ES-I3 (cell line): Measurements from ENCODE around the gene HACD2.

Experiments
- H3K36me3 ChIP-seq: 2 replicates; pipeline ENCODE4 v1.6.1; 2013; ENCODE audit warnings: mild to moderate bottlenecking, low read length, control low read depth, moderate library complexity; ENCODE audit not compliant: insufficient read depth
- H3K4me1 ChIP-seq: 2 replicates; pipeline ENCODE4 v1.6.1; 2013; ENCODE audit warnings: mild to moderate bottlenecking, control low read depth, low read length; ENCODE audit not compliant: insufficient read depth
- H3K9ac ChIP-seq: 2 replicates; pipeline ENCODE4 v1.6.1; 2013; ENCODE audit warnings: low read depth, mild to moderate bottlenecking, low read length, moderate library complexity
- H3K9me3 ChIP-seq: 2 replicates; pipeline ENCODE4 v1.6.1; 2013; ENCODE audit warnings: mild to moderate bottlenecking, low read length, moderate library complexity; ENCODE audit not compliant: control insufficient read depth, insufficient read depth

HACD2 gene

GRCh38 chr3:123571264-123571972 lies 13.4 kb downstream of the HACD2 start:
- Histone ChIP-seq H3K36me3 (no peaks in the 10 kb centered on the region; the same call in 1 of the 2 replicates), H3K9ac (no peak overlapping the region), H3K4me1 (peaks cover 7% of the 10 kb centered on the region; the same call in 1 of the 2 replicates), H3K9me3 (no peaks in the 10 kb centered on the region)

- Histone ChIP-seq H3K36me3 (no peaks in the 10 kb centered on the region; the same call in 1 of the 2 replicates), H3K9me3 (no peaks in the 10 kb centered on the region), H3K4me1 (peaks cover 7% of the 10 kb centered on the region; the same call in 1 of the 2 replicates), H3K9ac (no peak overlapping the region)
Observed at GRCh38 chr3:123568875-123569274, 16.0 kb downstream of the HACD2 start.

GRCh38 chr3:123568034-123568433 lies 16.8 kb downstream of the HACD2 start:
- H3K36me3 ChIP-seq = no peaks in the 10 kb centered on the region; the same call in 1 of the 2 replicates
- H3K4me1 ChIP-seq = peaks cover 7% of the 10 kb centered on the region; the same call in 1 of the 2 replicates
- H3K9me3 ChIP-seq = no peaks in the 10 kb centered on the region
- no peak overlapping the region for H3K9ac ChIP-seq

- H3K36me3 ChIP-seq = no peaks in the 10 kb centered on the region
- no peaks in the 10 kb centered on the region for H3K4me1 ChIP-seq
- no peaks in the 10 kb centered on the region for H3K9me3 ChIP-seq
- H3K9ac ChIP-seq = no peak overlapping the region
Observed at GRCh38 chr3:123564056-123564455, 20.8 kb downstream of the HACD2 start.

GRCh38 chr3:123562547-123562946 lies 22.3 kb downstream of the HACD2 start:
- Histone ChIP-seq H3K9me3 (no peaks in the 10 kb centered on the region), H3K4me1 (no peaks in the 10 kb centered on the region), H3K36me3 (no peaks in the 10 kb centered on the region), H3K9ac (no peak overlapping the region)

- Histone ChIP-seq H3K4me1 (no peaks in the 10 kb centered on the region), H3K9ac (no peak overlapping the region), H3K36me3 (no peaks in the 10 kb centered on the region), H3K9me3 (no peaks in the 10 kb centered on the region)
Observed at GRCh38 chr3:123561188-123561587, 23.7 kb downstream of the HACD2 start.

- Histone ChIP-seq H3K9ac (no peak overlapping the region), H3K9me3 (no peaks in the 10 kb centered on the region; the same call in 1 of the 2 replicates), H3K36me3 (no peaks in the 10 kb centered on the region), H3K4me1 (no peaks in the 10 kb centered on the region)
Observed at GRCh38 chr3:123559040-123559861, 25.6 kb downstream of the HACD2 start.

GRCh38 chr3:123553536-123553935 lies 31.3 kb downstream of the HACD2 start:
- Histone ChIP-seq H3K4me1 (no peaks in the 10 kb centered on the region), H3K9me3 (peaks cover 6% of the 10 kb centered on the region), H3K9ac (no peak overlapping the region), H3K36me3 (peaks cover 3% of the 10 kb centered on the region; the same call in 1 of the 2 replicates)

GRCh38 chr3:123552768-123553167 lies 32.1 kb downstream of the HACD2 start:
- peaks cover 6% of the 10 kb centered on the region for H3K9me3 ChIP-seq
- peaks cover 3% of the 10 kb centered on the region; the same call in 1 of the 2 replicates for H3K36me3 ChIP-seq
- H3K4me1 ChIP-seq = no peaks in the 10 kb centered on the region
- H3K9ac ChIP-seq = no peak overlapping the region

- Histone ChIP-seq H3K4me1 (no peaks in the 10 kb centered on the region), H3K36me3 (peaks cover 3% of the 10 kb centered on the region; the same call in 1 of the 2 replicates), H3K9me3 (peaks cover 6% of the 10 kb centered on the region), H3K9ac (no peak overlapping the region)
Observed at GRCh38 chr3:123552095-123552714, 32.6 kb downstream of the HACD2 start.

- no peaks in the 10 kb centered on the region for H3K4me1 ChIP-seq
- no peaks in the 10 kb centered on the region; the same call in 1 of the 2 replicates for H3K9me3 ChIP-seq
- H3K36me3 ChIP-seq = no peaks in the 10 kb centered on the region
- H3K9ac ChIP-seq = no peak overlapping the region
Observed at GRCh38 chr3:123547881-123548519, 36.9 kb downstream of the HACD2 start.

- H3K9ac ChIP-seq = no peak overlapping the region
- H3K9me3 ChIP-seq = no peaks in the 10 kb centered on the region
- no peaks in the 10 kb centered on the region for H3K36me3 ChIP-seq
- no peaks in the 10 kb centered on the region for H3K4me1 ChIP-seq
Observed at GRCh38 chr3:123546133-123546755, 38.6 kb downstream of the HACD2 start.

GRCh38 chr3:123543950-123544349 lies 40.9 kb downstream of the HACD2 start:
- no peak overlapping the region for H3K9ac ChIP-seq
- H3K4me1 ChIP-seq = no peaks in the 10 kb centered on the region
- H3K36me3 ChIP-seq = no peaks in the 10 kb centered on the region
- no peaks in the 10 kb centered on the region for H3K9me3 ChIP-seq

GRCh38 chr3:123540285-123540684 lies 44.6 kb downstream of the HACD2 start:
- no peaks in the 10 kb centered on the region for H3K4me1 ChIP-seq
- no peak overlapping the region for H3K9ac ChIP-seq
- H3K9me3 ChIP-seq = no peaks in the 10 kb centered on the region
- H3K36me3 ChIP-seq = no peaks in the 10 kb centered on the region
